ENCODE measurements around the gene NOS1. TPM values are rescaled to one million over a fixed set of nuclear protein-coding genes. Genes with fewer than 3 reads are reported as not detected.
A peak's percentile ranks its signal among the peaks of the same experiment; 100 is the strongest.
"Not testable (repeated sequence)": the region's sequence is repeated elsewhere in the genome, so short reads cannot be mapped to it uniquely, and the experiment has no call there.

The NOS1 gene
- total and polyA plus RNA-seq, 2 experiments from 2014 or later, result 0.63 to 3.0 TPM

DNA sequence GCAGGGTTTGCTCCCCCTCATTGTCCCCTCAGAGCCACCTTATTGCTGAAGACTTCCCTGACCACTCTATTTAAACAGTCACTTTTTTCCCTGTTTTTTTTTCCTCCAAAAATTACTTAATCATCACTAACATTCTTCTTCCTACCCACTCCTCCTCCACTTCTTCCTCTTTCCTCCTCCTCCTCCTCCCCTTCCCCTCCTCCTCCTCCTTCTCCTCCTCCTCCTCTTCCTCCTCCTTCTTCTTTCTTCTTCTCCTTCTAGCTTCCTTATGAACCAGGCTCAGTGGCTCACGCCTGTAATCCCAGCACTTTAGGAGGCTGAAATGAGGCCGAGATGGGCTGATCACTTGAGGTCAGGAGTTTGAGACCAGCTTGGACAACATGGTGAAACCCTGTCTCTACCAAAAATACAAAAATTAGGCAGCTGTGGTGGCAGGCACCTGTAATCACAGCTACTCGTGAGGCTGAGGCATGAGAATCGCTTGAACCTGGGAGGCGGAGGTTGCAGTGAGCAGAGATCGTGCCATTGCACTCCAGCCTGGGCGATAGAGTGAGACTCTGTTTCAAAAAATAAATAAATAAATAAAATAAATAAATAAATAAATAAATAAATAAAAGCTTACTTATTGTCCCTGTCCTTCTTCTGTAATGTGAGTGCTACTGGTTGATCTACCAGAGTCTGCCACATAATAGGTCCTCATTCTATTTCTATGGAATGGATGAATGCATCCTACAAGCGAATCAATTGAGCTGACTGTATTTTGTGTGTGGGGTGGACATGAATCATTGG is 161.3 kb downstream of the NOS1 start:
- not testable (repeated sequence) for H3K36me3 Mint-ChIP-seq (ENCODE audit: low read depth); H3K4me1 Mint-ChIP-seq; H3K4me3 ChIP-seq; H3K36me3 ChIP-seq (ENCODE audit: insufficient read depth); H3K79me2 ChIP-seq (replicated peaks; ENCODE audit: insufficient read depth); H3K4me3 Mint-ChIP-seq; H3K27ac Mint-ChIP-seq; DNase-seq (ENCODE audit: low spot score); H3K9me3 Mint-ChIP-seq; H3K4me1 ChIP-seq (ENCODE audit: insufficient read depth); H3K27me3 Mint-ChIP-seq (ENCODE audit: insufficient read depth, low read depth, poor library complexity); H3K4me2 ChIP-seq; H4K20me1 ChIP-seq (replicated peaks; ENCODE audit: insufficient read depth); H3F3A ChIP-seq (replicated peaks; ENCODE audit: low read depth); H3K9me2 ChIP-seq (ENCODE audit: insufficient read depth); ATAC-seq; H2AFZ ChIP-seq; H3K27me3 ChIP-seq (ENCODE audit: insufficient read depth); H3K27ac ChIP-seq (ENCODE audit: low read depth)

DNA sequence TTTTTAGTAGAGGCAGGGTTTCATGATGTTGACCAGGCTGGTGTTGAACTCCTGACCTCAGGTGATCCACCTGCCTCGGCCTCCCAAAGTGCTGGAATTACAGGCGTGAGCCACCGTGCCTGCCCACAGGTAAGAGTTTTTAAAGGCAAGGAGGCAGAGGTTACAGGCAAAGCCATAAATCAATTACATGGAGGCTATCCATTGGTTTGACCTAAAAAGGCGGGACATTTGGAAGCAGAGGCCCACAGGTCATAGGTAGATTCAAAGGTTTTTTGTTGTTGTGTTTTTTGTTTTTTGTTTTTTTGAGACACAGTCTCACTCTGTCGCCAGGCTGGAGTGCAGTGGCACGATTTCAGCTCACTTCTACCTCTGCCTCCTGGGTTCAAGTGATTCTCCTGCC is 165.1 kb downstream of the NOS1 start:
- H3K9me3 Mint-ChIP-seq; DNase-seq (ENCODE audit: low spot score); H3K4me2 ChIP-seq; H3F3A ChIP-seq (replicated peaks; ENCODE audit: low read depth); H3K4me3 ChIP-seq; H3K27me3 Mint-ChIP-seq (ENCODE audit: insufficient read depth, low read depth, poor library complexity); H3K79me2 ChIP-seq (replicated peaks; ENCODE audit: insufficient read depth); ATAC-seq; H3K4me3 Mint-ChIP-seq; H3K9me2 ChIP-seq (ENCODE audit: insufficient read depth); H3K4me1 ChIP-seq (ENCODE audit: insufficient read depth); H3K36me3 Mint-ChIP-seq (ENCODE audit: low read depth); H3K27me3 ChIP-seq (ENCODE audit: insufficient read depth); H3K27ac Mint-ChIP-seq; H3K27ac ChIP-seq (ENCODE audit: low read depth); H3K36me3 ChIP-seq (ENCODE audit: insufficient read depth); H3K4me1 Mint-ChIP-seq; H4K20me1 ChIP-seq (replicated peaks; ENCODE audit: insufficient read depth): not testable (repeated sequence)
- 0 out of 2 replicates have a peak overlapping the region, but pooled peaks have one; percentile 2 for H2AFZ ChIP-seq

DNA sequence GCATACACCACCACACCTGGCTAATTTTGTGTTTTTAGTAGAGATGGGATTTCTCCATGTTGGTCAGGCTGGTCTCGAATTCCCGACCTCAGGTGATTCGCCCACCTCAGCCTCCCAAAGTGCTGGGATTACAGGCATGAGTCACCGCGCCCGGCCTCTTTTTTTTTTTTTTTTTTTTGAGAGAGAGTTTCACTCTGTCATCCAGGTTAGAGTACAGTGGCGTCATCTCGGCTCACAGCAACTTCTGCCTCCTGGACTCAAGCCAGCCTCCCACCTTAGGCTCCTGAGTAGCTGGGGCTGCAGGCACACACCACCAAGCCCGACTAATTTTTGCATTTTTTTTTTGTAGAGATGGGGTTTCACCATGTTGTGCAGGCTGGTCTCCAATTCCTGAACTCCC is 166.4 kb downstream of the NOS1 start:
- not testable (repeated sequence) for H3K27ac Mint-ChIP-seq; H3K9me3 Mint-ChIP-seq; H3K9me2 ChIP-seq (ENCODE audit: insufficient read depth); H3K36me3 Mint-ChIP-seq (ENCODE audit: low read depth); H3K4me3 ChIP-seq; H3K4me3 Mint-ChIP-seq; H3K4me1 ChIP-seq (ENCODE audit: insufficient read depth); H3K27ac ChIP-seq (ENCODE audit: low read depth); H3K36me3 ChIP-seq (ENCODE audit: insufficient read depth); ATAC-seq; DNase-seq (ENCODE audit: low spot score); H2AFZ ChIP-seq; H3K79me2 ChIP-seq (replicated peaks; ENCODE audit: insufficient read depth); H3K4me2 ChIP-seq; H3K27me3 ChIP-seq (ENCODE audit: insufficient read depth); H3K27me3 Mint-ChIP-seq (ENCODE audit: insufficient read depth, low read depth, poor library complexity); H3K4me1 Mint-ChIP-seq; H4K20me1 ChIP-seq (replicated peaks; ENCODE audit: insufficient read depth); H3F3A ChIP-seq (replicated peaks; ENCODE audit: low read depth)

DNA sequence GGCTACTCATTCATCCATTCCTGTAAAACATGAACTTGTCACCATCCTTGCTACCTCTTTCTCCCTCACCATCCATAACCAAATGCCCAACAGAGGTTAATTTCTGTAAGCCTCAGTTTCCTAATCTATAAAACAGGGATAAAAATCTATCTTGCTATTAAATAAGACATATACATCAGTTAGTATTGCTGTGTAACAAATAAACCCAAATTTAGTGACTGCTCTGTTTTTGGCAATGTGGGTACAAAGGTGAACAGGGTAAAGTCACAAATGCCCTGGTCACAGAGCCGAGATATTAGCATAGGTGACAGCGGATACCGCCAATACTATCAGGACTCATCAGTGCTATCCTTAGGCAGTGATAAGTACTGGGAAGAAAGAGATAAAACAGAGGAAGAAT is 167.5 kb downstream of the NOS1 start:
- Histone ChIP-seq H4K20me1 (replicated peaks; ENCODE audit: insufficient read depth) (0 out of 2 replicates have a peak, but pooled peaks cover 6% of the 10 kb centered on the region), H3K4me3 (no peak overlapping the region), H3F3A (replicated peaks; ENCODE audit: low read depth) (no peaks in the 10 kb centered on the region), H3K9me2 (ENCODE audit: insufficient read depth) (no peaks in the 10 kb centered on the region), H3K27me3 (ENCODE audit: insufficient read depth) (no peaks in the 10 kb centered on the region), H3K4me2 (no peak overlapping the region), H3K27ac (ENCODE audit: low read depth) (no peak overlapping the region), H2AFZ (no peak overlapping the region), H3K4me1 (ENCODE audit: insufficient read depth) (peaks cover 8% of the 10 kb centered on the region), H3K36me3 (ENCODE audit: insufficient read depth) (no peaks in the 10 kb centered on the region), H3K79me2 (replicated peaks; ENCODE audit: insufficient read depth) (peaks cover 9% of the 10 kb centered on the region)
- Mint-ChIP-seq H3K27ac (no peak overlapping the region), H3K9me3 (no peaks in the 10 kb centered on the region), H3K4me3 (no peak overlapping the region), H3K4me1 (peaks cover 11% of the 10 kb centered on the region), H3K27me3 (ENCODE audit: insufficient read depth, low read depth, poor library complexity) (peaks cover 7% of the 10 kb centered on the region), H3K36me3 (ENCODE audit: low read depth) (no peaks in the 10 kb centered on the region; the same call in 2 of the 3 replicates)
- DNase-seq (ENCODE audit: low spot score) (no peak), ATAC-seq (no peak)
- TF ChIP-seq, protein P1, sequence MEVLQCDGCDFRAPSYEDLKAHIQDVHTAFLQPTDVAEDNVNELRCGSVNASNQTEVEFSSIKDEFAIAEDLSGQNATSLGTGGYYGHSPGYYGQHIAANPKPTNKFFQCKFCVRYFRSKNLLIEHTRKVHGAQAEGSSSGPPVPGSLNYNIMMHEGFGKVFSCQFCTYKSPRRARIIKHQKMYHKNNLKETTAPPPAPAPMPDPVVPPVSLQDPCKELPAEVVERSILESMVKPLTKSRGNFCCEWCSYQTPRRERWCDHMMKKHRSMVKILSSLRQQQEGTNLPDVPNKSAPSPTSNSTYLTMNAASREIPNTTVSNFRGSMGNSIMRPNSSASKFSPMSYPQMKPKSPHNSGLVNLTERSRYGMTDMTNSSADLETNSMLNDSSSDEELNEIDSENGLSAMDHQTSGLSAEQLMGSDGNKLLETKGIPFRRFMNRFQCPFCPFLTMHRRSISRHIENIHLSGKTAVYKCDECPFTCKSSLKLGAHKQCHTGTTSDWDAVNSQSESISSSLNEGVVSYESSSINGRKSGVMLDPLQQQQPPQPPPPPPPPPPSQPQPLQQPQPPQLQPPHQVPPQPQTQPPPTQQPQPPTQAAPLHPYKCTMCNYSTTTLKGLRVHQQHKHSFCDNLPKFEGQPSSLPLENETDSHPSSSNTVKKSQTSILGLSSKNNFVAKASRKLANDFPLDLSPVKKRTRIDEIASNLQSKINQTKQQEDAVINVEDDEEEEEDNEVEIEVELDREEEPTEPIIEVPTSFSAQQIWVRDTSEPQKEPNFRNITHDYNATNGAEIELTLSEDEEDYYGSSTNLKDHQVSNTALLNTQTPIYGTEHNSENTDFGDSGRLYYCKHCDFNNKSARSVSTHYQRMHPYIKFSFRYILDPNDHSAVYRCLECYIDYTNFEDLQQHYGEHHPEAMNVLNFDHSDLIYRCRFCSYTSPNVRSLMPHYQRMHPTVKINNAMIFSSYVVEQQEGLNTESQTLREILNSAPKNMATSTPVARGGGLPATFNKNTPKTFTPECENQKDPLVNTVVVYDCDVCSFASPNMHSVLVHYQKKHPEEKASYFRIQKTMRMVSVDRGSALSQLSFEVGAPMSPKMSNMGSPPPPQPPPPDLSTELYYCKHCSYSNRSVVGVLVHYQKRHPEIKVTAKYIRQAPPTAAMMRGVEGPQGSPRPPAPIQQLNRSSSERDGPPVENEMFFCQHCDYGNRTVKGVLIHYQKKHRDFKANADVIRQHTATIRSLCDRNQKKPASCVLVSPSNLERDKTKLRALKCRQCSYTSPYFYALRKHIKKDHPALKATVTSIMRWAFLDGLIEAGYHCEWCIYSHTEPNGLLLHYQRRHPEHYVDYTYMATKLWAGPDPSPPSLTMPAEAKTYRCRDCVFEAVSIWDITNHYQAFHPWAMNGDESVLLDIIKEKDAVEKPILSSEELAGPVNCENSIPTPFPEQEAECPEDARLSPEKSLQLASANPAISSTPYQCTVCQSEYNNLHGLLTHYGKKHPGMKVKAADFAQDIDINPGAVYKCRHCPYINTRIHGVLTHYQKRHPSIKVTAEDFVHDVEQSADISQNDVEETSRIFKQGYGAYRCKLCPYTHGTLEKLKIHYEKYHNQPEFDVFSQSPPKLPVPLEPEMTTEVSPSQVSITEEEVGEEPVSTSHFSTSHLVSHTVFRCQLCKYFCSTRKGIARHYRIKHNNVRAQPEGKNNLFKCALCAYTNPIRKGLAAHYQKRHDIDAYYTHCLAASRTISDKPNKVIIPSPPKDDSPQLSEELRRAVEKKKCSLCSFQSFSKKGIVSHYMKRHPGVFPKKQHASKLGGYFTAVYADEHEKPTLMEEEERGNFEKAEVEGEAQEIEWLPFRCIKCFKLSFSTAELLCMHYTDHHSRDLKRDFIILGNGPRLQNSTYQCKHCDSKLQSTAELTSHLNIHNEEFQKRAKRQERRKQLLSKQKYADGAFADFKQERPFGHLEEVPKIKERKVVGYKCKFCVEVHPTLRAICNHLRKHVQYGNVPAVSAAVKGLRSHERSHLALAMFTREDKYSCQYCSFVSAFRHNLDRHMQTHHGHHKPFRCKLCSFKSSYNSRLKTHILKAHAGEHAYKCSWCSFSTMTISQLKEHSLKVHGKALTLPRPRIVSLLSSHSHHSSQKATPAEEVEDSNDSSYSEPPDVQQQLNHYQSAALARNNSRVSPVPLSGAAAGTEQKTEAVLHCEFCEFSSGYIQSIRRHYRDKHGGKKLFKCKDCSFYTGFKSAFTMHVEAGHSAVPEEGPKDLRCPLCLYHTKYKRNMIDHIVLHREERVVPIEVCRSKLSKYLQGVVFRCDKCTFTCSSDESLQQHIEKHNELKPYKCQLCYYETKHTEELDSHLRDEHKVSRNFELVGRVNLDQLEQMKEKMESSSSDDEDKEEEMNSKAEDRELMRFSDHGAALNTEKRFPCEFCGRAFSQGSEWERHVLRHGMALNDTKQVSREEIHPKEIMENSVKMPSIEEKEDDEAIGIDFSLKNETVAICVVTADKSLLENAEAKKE (CRISPR knock-in tag; IDR thresholded peaks at IDR 0.05), result no peak
- TF ChIP-seq JUNB (IDR thresholded peaks at IDR 0.05; ENCODE audit: unreplicated experiment), result no peak
- TF ChIP-seq, protein P2, sequence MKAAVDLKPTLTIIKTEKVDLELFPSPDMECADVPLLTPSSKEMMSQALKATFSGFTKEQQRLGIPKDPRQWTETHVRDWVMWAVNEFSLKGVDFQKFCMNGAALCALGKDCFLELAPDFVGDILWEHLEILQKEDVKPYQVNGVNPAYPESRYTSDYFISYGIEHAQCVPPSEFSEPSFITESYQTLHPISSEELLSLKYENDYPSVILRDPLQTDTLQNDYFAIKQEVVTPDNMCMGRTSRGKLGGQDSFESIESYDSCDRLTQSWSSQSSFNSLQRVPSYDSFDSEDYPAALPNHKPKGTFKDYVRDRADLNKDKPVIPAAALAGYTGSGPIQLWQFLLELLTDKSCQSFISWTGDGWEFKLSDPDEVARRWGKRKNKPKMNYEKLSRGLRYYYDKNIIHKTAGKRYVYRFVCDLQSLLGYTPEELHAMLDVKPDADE (IDR thresholded peaks at IDR 0.05), result no peak
- TF ChIP-seq NANOG (IDR thresholded peaks at IDR 0.05; ENCODE audit: borderline replicate concordance), result no peak
